Type B pancreatic cell (in vitro differentiated cells): Measurements from ENCODE around the gene CMTM3. TPM values are rescaled to one million over a fixed set of nuclear protein-coding genes. Genes with fewer than 3 reads are reported as not detected.

Source experiments
- DNase-seq: peaks from one replicate; pipeline ENCODE4 v3.0.0; 2021; ENCODE audit warnings: mixed read lengths; ENCODE audit not compliant: unreplicated experiment; ENCODE audit errors: extremely low spot score
- H3K27ac Mint-ChIP-seq: 2 replicates; pipeline ENCODE4 v1.8.0; 2021; ENCODE audit warnings: mild to moderate bottlenecking, mixed read lengths
- H3K27me3 Mint-ChIP-seq: 2 replicates; pipeline ENCODE4 v1.8.0; 2021; ENCODE audit warnings: mixed read lengths
- H3K36me3 Mint-ChIP-seq: 2 replicates; pipeline ENCODE4 v1.8.0; 2021; ENCODE audit warnings: mixed read lengths
- H3K4me1 Mint-ChIP-seq: one replicate; pipeline ENCODE4 v1.8.0; 2021; ENCODE audit warnings: mixed read lengths; ENCODE audit not compliant: unreplicated experiment
- H3K4me3 Mint-ChIP-seq: 2 replicates; pipeline ENCODE4 v1.8.0; 2021; ENCODE audit warnings: mild to moderate bottlenecking, mixed read lengths
- H3K9me3 Mint-ChIP-seq: 2 replicates; pipeline ENCODE4 v1.8.0; 2021; ENCODE audit warnings: mixed read lengths
- total RNA-seq: library from RNA; stranded (reverse); gene quantifications from 2 replicates; pipeline ENCODE4 v1.2.1, GENCODE V29; 2021; ENCODE audit warnings: low replicate concordance
- TF ChIP-seq, protein P1 (sequence below): fragments of 200-600 bp; sonication (generic); conservative IDR thresholded peaks from 2 replicates; pipeline ENCODE4 v1.5.0; 2021; ENCODE audit warnings: antibody characterized with exemption, mild to moderate bottlenecking

CMTM3 gene
- total RNA-seq, 1 donor from 2014 or later, result 45.2 TPM

- Mint-ChIP-seq H3K36me3 (peaks cover 13% of the 10 kb centered on the region), H3K27me3 (no peaks in the 10 kb centered on the region), H3K4me3 (no peak overlapping the region), H3K9me3 (no peaks in the 10 kb centered on the region), H3K27ac (no peak overlapping the region), H3K4me1 (no peaks in the 10 kb centered on the region)
- DNase-seq, result no peak
- TF ChIP-seq, protein P1, sequence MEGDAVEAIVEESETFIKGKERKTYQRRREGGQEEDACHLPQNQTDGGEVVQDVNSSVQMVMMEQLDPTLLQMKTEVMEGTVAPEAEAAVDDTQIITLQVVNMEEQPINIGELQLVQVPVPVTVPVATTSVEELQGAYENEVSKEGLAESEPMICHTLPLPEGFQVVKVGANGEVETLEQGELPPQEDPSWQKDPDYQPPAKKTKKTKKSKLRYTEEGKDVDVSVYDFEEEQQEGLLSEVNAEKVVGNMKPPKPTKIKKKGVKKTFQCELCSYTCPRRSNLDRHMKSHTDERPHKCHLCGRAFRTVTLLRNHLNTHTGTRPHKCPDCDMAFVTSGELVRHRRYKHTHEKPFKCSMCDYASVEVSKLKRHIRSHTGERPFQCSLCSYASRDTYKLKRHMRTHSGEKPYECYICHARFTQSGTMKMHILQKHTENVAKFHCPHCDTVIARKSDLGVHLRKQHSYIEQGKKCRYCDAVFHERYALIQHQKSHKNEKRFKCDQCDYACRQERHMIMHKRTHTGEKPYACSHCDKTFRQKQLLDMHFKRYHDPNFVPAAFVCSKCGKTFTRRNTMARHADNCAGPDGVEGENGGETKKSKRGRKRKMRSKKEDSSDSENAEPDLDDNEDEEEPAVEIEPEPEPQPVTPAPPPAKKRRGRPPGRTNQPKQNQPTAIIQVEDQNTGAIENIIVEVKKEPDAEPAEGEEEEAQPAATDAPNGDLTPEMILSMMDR, result no peak
Measured at GRCh38 chr16:66569827-66570405, 34.6 kb upstream of the CMTM3 start.

DNA sequence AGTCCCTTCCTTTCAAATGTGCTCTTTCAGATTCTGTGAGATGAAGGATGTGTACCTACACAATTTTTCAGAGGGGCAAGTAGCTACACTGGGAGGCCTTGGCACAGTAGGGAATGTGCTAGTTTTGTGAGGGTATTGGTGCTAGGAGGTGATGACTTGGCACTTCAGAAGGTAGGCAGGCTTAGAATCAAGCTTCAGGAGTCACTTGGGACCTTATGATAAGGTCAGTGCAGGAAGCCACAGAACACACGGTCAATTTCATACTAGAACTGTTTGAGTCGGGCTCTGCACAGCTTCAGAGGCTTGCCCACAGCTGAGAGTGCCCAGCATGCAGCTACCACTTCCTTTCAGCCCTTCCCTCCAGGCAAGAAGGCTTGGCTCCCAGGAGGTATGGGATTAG, 32.1 kb upstream of the CMTM3 start:
- Mint-ChIP-seq H3K27me3 (peaks cover 5% of the 10 kb centered on the region), H3K27ac (no peak overlapping the region), H3K4me1 (no peaks in the 10 kb centered on the region), H3K36me3 (peaks cover 8% of the 10 kb centered on the region), H3K4me3 (no peak overlapping the region), H3K9me3 (no peaks in the 10 kb centered on the region)
- no peak for DNase-seq
- TF ChIP-seq, protein P1, result no peak

- H3K36me3 Mint-ChIP-seq, result peaks cover 6% of the 10 kb centered on the region
- H3K27ac Mint-ChIP-seq, result no peak overlapping the region
- H3K9me3 Mint-ChIP-seq, result no peaks in the 10 kb centered on the region
- TF ChIP-seq, protein P1, result no peak
- H3K4me3 Mint-ChIP-seq, result no peak overlapping the region
- no peaks in the 10 kb centered on the region for H3K4me1 Mint-ChIP-seq
- peaks cover 17% of the 10 kb centered on the region for H3K27me3 Mint-ChIP-seq
- DNase-seq, result no peak
Measured at GRCh38 chr16:66574081-66574480, 30.4 kb upstream of the CMTM3 start.

GRCh38 chr16:66574531-66574930, 30.0 kb upstream of the CMTM3 start:
- no peak for DNase-seq
- Mint-ChIP-seq H3K36me3 (peaks cover 6% of the 10 kb centered on the region), H3K27ac (no peak overlapping the region), H3K4me1 (no peaks in the 10 kb centered on the region), H3K9me3 (no peaks in the 10 kb centered on the region), H3K27me3 (peaks cover 17% of the 10 kb centered on the region), H3K4me3 (no peak overlapping the region)
- TF ChIP-seq, protein P1, result no peak

DNA sequence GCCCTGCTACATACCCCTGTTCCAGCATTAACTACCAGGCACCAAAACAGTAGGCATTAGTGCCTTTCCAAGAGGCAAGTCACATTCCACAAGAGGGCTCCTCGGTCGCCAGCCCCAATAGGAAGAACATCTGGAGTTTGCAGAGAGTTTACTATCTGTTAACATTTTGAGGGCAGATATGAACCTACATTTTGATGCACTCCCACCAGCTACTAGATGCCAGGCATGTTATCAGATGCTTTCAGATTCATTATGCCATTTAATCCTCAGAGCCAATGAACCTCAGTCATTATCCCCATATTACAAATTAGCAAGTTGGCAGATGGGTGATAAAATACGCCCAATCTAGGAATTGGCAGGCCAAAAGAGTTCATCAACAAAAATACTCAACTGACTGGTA, 29.4 kb upstream of the CMTM3 start:
- DNase-seq, result no peak
- TF ChIP-seq, protein P1, result no peak
- no peaks in the 10 kb centered on the region for H3K4me1 Mint-ChIP-seq
- peaks cover 6% of the 10 kb centered on the region for H3K36me3 Mint-ChIP-seq
- no peaks in the 10 kb centered on the region for H3K9me3 Mint-ChIP-seq
- H3K4me3 Mint-ChIP-seq, result no peak overlapping the region
- no peak overlapping the region for H3K27ac Mint-ChIP-seq
- peaks cover 20% of the 10 kb centered on the region for H3K27me3 Mint-ChIP-seq

GRCh38 chr16:66576296-66576695, 28.2 kb upstream of the CMTM3 start:
- Mint-ChIP-seq H3K4me3 (no peak overlapping the region), H3K27ac (no peak overlapping the region)

More at GRCh38 chr16:66576296-66576695, 28.2 kb upstream of the CMTM3 start:
- TF ChIP-seq, protein P1, result no peak
- H3K27me3 Mint-ChIP-seq, result peaks cover 20% of the 10 kb centered on the region
- H3K9me3 Mint-ChIP-seq, result no peaks in the 10 kb centered on the region
- no peak for DNase-seq
- H3K4me1 Mint-ChIP-seq, result peaks cover 10% of the 10 kb centered on the region
- peaks cover 6% of the 10 kb centered on the region for H3K36me3 Mint-ChIP-seq
